ENCODE results near the gene XIRP2. TPM values are rescaled to one million over a fixed set of nuclear protein-coding genes. Genes with fewer than 3 reads are reported as not detected.

Gene XIRP2
- total RNA-seq, 1 donor from 2014 or later = 2.9 TPM

DNA sequence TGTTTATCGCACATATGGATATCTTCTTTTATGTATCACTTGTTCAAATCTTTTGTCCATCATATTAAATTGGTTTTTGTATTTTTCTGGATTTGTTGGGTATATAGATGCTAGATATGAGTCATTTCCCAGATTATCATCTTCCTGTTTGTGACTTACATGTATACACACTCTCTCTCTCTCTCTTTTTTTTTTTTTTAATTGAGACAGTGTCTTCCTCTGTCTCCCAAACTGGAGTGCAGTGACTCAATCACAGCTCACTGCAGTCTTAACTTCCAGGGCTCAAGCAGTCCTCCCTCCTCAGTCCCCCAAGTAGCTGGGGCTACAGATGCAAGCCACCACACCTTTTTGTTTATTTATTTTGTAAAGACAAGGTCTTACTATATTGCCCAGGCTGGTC lies 43.8 kb downstream of the XIRP2 start:
- intact Hi-C loops (cut with DNase I) = no loop called here
- DNase-seq (ENCODE audit: low spot score) (no peak), ATAC-seq (no peak)

DNA sequence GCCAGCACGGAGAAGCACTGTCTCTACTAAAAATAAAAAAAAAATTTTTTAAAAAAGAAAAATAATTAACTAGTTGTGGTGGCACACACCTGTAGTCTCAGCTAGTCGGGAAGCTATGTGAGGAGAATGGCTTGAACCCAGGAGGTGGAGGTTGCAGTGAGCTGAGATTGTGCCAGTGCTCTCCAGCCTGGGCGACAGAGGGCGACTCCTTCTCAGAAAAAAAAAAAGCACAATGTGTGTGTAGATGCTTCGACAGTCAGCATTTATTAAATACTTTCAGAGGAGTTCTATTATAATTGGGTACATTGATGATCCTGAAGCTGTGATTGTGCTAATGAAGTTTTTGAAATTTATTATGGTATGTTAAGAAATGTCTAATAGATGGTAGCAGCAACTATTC lies 46.5 kb downstream of the XIRP2 start:
- intact Hi-C loops (cut with DNase I) = no loop called here
- no peak for ATAC-seq

DNA sequence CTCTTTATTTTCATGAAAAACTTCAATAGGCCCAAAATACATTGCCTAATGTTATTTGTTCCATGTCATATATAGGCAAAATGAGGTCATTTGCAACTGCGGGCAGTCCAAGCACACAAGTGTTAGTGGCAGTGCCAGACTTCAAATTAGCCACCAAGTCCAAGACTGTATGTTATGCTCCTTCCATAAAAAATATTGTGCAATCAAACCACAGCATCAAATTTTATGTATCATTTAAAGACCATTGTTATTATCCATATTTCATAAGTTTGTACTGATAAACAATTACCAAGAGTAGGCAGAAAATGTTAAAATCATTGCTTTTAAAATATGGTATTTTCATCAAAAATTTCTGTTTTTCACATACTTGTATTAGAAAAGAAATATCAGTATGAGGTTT lies 54.1 kb downstream of the XIRP2 start:
- intact Hi-C loops (cut with DNase I) = no loop called here
- DNase-seq (ENCODE audit: low spot score) = no peak
- ATAC-seq = no peak

More for the DNA sequence above, 46.5 kb downstream of the XIRP2 start:
- no peak for DNase-seq (ENCODE audit: low spot score)

GRCh38 chr2:166944909-166945308 lies 56.6 kb downstream of the XIRP2 start:
- intact Hi-C loops (cut with DNase I) = no loop called here
- ATAC-seq = no peak
- DNase-seq (ENCODE audit: low spot score) = no peak

DNA sequence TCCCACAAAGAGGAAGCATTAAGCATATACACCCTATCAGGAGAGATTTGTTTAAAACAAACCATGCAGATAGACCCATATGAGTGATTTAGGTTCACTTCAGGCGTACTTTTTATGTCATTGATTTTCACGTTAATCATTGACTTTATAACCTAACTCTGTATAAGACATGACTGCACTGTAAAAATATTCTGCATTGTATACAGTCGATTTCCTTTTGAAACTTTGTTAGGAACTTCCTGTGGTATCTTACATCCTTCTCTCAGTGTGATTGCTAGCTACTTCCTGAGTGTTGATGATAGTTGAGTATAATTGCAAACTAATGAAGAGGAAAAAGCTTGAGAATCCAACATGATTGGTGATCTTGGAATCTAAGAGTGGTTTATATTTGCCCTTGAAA lies 69.4 kb downstream of the XIRP2 start:
- DNase-seq (ENCODE audit: low spot score) = no peak
- intact Hi-C loops (cut with DNase I) = no loop called here
- ATAC-seq = no peak

DNA sequence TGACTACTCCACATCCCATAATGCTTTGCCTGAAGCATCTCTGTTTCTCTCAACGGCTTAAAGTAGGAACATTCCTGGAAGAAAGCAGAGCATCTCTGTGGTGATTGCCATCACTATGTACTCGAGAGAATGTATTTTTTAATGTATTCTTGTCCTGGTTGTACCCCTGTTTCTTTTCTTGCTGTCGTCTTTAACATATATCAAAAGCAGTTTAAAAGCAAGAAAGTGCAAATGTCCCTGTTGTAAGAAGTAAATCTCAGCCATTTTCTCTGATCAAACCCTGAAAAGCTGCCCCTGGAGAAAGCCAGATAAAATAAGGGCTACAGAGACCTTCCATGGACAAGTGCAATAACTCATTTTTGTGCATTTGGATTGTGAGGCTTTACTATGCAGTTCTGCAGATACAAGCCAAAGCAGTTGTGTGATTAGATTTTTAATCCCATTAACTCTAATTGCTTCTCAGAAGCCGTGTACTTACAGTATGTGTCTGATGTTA lies 70.8 kb downstream of the XIRP2 start:
- ATAC-seq (no peak), DNase-seq (ENCODE audit: low spot score) (no peak)
- intact Hi-C loops (cut with DNase I) = no loop called here

GRCh38 chr2:166959556-166959955 lies 71.3 kb downstream of the XIRP2 start:
- no peak for ATAC-seq
- DNase-seq (ENCODE audit: low spot score) = no peak
- intact Hi-C loops (cut with DNase I) = no loop called here

GRCh38 chr2:166960702-166961270 lies 72.5 kb downstream of the XIRP2 start:
- ATAC-seq = no peak
- DNase-seq (ENCODE audit: low spot score) = no peak
- intact Hi-C loops (cut with DNase I) = no loop called here

DNA sequence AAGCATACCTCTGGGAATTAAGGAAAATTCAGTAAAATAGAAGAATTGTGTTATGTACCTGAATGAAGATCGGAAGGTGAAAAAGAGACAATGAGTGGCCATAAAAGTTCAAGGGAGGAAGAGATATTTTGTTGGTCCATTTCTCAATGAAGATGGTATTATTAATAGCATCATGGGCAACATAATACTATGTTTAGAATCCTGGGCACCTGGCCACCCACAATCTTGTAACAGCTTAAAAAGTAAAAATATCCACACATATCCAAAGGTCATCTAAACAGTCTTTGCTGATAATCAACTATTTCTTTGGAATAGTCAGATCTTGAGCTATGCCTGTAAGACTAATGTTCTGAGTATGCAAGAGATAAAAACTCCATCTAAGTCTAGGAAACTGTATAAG lies 73.7 kb downstream of the XIRP2 start:
- intact Hi-C loops (cut with DNase I) = no loop called here
- ATAC-seq (no peak), DNase-seq (ENCODE audit: low spot score) (no peak)

DNA sequence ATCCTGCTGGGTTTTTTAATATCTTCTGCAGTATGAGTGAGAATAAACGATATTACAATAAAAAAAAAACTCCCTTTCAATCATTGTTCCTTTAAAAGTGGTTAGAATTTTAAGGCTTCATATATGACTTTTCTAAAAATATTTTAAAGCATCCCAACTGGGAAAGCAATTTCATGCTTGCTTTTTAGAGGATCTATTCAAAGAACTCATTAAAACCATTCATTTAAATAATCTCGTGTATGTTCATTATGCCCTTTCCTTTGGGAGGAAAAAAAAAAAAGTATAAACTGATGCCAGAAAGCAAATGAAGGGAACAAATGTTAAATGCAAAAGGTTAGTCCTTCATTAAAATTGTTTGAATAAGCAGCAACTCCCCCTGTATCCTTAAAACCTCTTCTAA lies 81.2 kb downstream of the XIRP2 start:
- no peak for ATAC-seq
- DNase-seq (ENCODE audit: low spot score) = no peak
- intact Hi-C loops (cut with DNase I) = no loop called here

- ATAC-seq (no peak), DNase-seq (ENCODE audit: low spot score) (no peak)
- intact Hi-C loops (cut with DNase I) = no loop called here
These were observed 83.7 kb downstream of the XIRP2 start for GRCh38 chr2:166972002-166972401.

- intact Hi-C loops (cut with DNase I) = no loop called here
- ATAC-seq = no peak
These were observed 84.1 kb downstream of the XIRP2 start for GRCh38 chr2:166972418-166972817.

DNA sequence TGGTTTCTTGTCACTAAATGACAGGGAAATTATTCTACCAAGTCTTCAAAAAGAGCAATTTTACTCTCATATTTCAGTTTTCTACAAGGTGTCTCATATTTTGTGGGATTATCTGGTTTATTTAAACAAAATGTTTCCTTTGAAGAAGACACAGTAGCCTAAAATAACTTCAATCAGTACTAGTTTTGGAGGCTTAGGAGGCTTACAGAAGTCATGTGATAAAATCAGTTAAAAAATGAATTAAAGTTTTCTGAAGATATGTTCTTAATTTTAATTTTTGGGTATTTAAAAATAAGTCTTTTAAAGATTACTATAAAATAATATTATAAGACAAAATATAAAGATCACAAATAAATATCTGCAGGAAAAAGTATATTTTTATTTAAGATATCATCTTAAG lies 95.9 kb downstream of the XIRP2 start:
- intact Hi-C loops (cut with DNase I) = no loop called here
- ATAC-seq (no peak), DNase-seq (ENCODE audit: low spot score) (no peak)

More at GRCh38 chr2:166972418-166972817, 84.1 kb downstream of the XIRP2 start:
- DNase-seq (ENCODE audit: low spot score) = no peak

DNA sequence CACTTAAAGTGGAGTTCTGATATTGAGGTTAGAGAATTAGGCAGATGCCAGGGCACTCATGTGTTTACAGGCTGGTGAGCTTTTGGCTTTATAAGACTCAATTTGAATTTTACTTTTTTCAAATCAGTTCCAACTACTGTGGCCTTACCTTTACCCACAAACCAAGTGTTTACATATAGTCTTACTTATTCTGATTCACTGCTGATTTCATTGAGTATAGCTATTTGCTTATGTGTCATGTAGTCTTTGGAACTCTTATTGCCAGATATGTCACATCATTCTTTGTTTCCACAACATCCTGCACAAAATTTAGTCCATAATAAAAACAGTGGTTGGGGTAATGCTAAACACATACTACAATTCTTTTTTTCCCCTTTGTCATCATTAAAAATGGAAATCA lies 96.5 kb downstream of the XIRP2 start:
- ATAC-seq (no peak), DNase-seq (ENCODE audit: low spot score) (no peak)
- intact Hi-C loops (cut with DNase I) = no loop called here

GRCh38 chr2:166994588-166995336 lies 106.5 kb downstream of the XIRP2 start:
- no peak for ATAC-seq
- intact Hi-C loops (cut with DNase I) = no loop called here
- DNase-seq (ENCODE audit: low spot score) = no peak

GRCh38 chr2:166996465-166996864 lies 108.2 kb downstream of the XIRP2 start:
- intact Hi-C loops (cut with DNase I) = no loop called here
- ATAC-seq = no peak
- no peak for DNase-seq (ENCODE audit: low spot score)

- no peak for ATAC-seq
- DNase-seq (ENCODE audit: low spot score) = no peak
- intact Hi-C loops (cut with DNase I) = no loop called here
These were observed 112.9 kb downstream of the XIRP2 start for GRCh38 chr2:167001165-167001564.

DNA sequence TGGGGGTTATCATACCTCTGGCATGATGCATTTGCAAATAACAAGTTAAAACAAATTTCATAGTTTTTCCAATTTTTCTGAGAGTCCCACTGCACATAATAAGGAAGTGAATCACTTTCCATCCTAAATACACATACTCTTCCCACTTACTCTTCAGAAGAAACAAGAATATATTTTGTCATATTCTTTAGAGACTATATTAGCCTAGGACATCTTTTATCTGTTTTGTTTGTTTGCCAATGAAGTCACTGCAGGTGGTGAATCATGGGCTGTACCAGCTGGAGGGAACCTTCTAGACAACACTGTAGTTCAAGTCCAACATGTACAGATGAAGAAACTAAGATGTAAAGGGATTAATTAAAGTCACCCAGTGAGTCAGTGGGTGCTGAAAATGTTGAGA lies 116.8 kb downstream of the XIRP2 start:
- no peak for ATAC-seq
- intact Hi-C loops (cut with DNase I) = no loop called here
- no peak for DNase-seq (ENCODE audit: low spot score)

GRCh38 chr2:167013227-167013626 lies 124.9 kb downstream of the XIRP2 start:
- ATAC-seq = no peak
- intact Hi-C loops (cut with DNase I) = no loop called here
- no peak for DNase-seq (ENCODE audit: low spot score)

DNA sequence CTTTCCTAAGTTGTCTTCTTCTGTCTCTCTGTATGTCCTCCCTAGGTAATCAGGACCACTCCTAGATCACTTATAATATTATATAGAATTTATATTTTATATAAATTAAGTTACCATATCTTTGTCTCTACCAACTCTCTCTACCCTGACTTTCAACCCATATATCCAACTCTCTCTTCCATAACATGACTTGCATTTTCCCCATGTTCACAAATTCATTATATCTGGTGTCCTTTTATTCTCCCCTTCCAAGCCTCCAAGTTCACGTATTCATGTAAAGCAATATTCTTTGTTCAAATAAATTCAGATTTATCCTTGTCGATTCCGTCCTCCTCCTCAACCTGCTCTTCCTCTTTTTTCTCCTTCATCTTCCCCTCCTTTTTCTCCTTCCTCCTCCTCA lies 127.5 kb downstream of the XIRP2 start:
- DNase-seq (ENCODE audit: low spot score) = no peak
- ATAC-seq = no peak

GRCh38 chr2:167017021-167017420 lies 128.7 kb downstream of the XIRP2 start:
- ATAC-seq = no peak
- intact Hi-C loops (cut with DNase I) = no loop called here
- DNase-seq (ENCODE audit: low spot score) = no peak

More for the DNA sequence above, 127.5 kb downstream of the XIRP2 start:
- intact Hi-C loops (cut with DNase I) = no loop called here

Measured in sciatic nerve (tissue), 2 donors.